GM12875 (cell line): Measurements from ENCODE around the gene CD164L2.

ENCODE experiments used
- H3K4me3 ChIP-seq: one replicate; pipeline ENCODE4 v1.5.1; 2011; ENCODE audit warnings: low read depth, low read length, control low read depth
- TF ChIP-seq, protein P1 (sequence below): IDR thresholded peaks from 2 replicates; pipeline ENCODE4 v1.5.1; 2011; ENCODE audit warnings: low read depth, mild to moderate bottlenecking, control low read depth, inconsistent platforms, low read length, moderate library complexity, borderline replicate concordance; ENCODE audit not compliant: insufficient read depth

Gene CD164L2

GRCh38 chr1:27374362-27375086 is 8.6 kb downstream of the CD164L2 start, which contains the start of gene FCN3:
Gene FCN3 (minus strand): TSS chr1:27374824. CDS start chr1:27374818, 6 bp downstream.
- TF ChIP-seq, protein P1, sequence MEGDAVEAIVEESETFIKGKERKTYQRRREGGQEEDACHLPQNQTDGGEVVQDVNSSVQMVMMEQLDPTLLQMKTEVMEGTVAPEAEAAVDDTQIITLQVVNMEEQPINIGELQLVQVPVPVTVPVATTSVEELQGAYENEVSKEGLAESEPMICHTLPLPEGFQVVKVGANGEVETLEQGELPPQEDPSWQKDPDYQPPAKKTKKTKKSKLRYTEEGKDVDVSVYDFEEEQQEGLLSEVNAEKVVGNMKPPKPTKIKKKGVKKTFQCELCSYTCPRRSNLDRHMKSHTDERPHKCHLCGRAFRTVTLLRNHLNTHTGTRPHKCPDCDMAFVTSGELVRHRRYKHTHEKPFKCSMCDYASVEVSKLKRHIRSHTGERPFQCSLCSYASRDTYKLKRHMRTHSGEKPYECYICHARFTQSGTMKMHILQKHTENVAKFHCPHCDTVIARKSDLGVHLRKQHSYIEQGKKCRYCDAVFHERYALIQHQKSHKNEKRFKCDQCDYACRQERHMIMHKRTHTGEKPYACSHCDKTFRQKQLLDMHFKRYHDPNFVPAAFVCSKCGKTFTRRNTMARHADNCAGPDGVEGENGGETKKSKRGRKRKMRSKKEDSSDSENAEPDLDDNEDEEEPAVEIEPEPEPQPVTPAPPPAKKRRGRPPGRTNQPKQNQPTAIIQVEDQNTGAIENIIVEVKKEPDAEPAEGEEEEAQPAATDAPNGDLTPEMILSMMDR = no peak

DNA sequence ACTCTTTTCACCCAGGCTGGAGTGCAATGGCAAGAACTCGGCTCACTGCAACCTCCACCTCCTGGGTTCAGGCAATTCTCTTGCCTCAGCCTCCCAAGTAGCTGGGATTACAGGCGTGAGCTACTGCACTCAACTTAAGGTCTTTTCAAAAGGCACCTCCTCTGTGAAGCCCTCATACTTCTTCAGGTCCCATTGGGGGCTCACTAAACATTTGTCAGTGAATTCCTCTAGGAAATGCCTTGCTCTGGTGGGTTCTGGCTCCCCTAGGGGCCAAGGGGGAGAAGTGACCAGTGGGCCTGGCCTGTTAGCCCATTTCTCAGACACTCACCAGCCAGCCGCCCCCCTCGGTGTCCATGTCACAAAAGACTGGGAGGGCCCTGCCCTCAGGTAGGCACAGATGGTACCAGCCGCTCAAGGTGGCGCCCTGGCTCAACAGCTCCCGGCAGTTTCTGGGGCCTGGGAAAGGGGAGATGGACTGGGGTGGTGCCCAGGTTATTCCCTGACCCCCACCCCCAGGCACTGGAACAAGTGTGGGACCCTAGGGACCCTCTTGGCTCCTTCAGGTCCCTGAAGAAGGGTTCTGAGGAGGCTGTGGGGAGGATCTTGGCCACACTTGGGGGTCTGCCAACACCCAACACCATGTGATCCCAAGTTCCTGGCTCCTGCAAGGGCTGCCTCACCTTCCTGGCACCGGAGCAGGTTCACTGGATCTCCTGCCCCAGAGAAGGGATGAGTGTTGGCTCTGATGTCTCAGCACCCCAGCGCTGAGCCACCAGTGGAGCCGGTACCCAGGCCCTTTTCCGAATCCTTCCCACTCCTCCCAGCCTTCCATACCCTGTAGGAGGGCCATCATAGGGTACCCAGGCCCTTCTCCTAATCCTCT is 10.1 kb downstream of the CD164L2 start:
- no peak overlapping the region for H3K4me3 ChIP-seq
- TF ChIP-seq, protein P1 = peak; percentile 30; the same call in 1 of the 2 replicates

More at GRCh38 chr1:27374362-27375086, 8.6 kb downstream of the CD164L2 start, which contains the start of gene FCN3:
- no peak within 1 kb of the TSS for H3K4me3 ChIP-seq

DNA sequence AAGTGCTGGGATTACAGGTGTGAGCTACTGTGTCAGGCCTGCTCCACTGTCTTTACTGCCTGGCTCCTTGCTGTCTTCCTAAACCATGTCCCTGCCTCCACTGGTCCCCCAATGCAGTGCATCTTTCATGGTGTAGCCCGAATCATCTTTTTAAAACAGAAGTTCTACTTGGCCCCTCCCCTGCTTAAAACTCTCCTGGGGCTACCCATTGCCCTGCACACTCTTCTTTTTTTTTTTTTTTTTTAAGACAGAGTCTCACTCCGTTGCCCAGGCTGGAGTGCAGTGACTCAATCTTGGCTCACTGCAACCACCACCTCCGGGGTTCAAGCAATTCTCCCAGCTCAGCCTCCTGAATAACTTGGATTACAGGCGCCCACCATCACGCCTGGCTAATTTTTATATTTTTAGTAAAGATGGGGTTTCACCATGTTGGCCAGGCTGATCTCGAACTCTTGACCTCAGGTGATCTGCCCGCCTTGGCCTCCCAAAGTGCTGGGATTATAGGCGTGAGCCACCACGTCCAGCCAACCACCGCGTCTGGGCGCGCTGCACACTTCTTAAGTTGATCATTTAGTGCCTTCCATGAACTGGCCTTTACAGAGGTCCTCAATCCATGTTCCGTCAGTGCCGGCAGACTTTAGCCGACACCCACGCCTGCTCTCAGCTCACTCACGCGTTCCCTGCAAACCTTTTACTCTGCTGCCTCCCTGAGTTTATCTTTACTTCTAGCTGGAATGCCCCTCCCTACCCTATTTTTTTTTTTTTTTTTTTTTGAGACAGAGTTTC is 10.9 kb downstream of the CD164L2 start:
- TF ChIP-seq, protein P1 = no peak
- no peak overlapping the region for H3K4me3 ChIP-seq

- TF ChIP-seq, protein P1 = no peak
- no peak overlapping the region for H3K4me3 ChIP-seq
Observed at GRCh38 chr1:27368869-27369582, 14.1 kb downstream of the CD164L2 start.

- TF ChIP-seq, protein P1 = no peak
- no peak overlapping the region for H3K4me3 ChIP-seq
Observed at GRCh38 chr1:27367160-27367650, 15.9 kb downstream of the CD164L2 start.
